Activated T-cell treated with anti-CD3 and anti-CD28 coated beads for 48 hours (primary cell): ENCODE results near the gene PERCC1.
"Not testable (repeated sequence)": the region's sequence is repeated elsewhere in the genome, so short reads cannot be mapped to it uniquely, and the experiment has no call there.

ENCODE experiments used
- DNase-seq: peaks from one replicate; pipeline ENCODE4 v3.0.0-alpha.2; 2020; ENCODE audit warnings: low read depth

Gene PERCC1

DNA sequence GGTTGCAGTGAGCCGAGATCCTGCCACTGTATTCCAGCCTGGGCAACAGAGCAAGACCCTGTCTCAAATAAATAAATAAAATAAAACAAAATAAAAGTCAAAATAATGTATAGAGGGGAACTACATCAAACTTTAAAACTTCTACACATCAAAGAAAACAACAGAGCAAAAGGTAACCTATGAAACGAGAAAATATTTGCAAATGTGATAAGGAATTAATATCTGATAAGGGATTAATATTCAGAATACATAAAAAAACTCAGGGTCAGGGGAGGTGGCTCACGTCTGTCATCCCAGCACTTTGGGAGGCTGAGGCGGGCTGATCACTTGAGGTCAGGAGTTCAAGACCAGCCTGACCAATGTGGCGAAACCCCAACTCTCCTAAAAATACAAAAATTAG, 38.3 kb downstream of the PERCC1 start:
- DNase-seq = not testable (repeated sequence)

DNA sequence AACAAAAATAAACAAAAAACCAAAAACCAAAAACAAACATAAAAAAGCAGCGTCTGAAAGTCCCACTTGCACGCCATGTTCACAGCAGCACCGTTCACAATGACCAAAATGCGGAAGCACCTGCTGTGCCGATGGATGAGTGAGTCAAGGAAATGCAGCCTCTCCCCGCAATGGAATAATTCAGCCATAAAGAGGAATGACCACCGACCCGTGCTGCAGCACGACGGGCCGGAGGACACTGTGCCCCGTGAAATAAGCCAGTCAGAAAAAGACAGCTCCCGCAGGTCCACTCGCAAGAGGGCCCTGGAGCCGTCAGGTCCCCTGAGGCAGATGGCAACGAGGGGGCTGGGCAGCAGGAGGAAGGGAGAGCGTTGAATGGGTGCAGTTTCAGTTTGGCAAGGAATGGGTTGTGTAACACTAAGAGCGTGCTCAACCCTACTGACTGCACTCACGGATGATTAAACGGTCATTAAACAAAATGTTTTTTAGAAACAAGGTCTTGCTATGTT, 38.9 kb downstream of the PERCC1 start:
- no peak for DNase-seq

DNA sequence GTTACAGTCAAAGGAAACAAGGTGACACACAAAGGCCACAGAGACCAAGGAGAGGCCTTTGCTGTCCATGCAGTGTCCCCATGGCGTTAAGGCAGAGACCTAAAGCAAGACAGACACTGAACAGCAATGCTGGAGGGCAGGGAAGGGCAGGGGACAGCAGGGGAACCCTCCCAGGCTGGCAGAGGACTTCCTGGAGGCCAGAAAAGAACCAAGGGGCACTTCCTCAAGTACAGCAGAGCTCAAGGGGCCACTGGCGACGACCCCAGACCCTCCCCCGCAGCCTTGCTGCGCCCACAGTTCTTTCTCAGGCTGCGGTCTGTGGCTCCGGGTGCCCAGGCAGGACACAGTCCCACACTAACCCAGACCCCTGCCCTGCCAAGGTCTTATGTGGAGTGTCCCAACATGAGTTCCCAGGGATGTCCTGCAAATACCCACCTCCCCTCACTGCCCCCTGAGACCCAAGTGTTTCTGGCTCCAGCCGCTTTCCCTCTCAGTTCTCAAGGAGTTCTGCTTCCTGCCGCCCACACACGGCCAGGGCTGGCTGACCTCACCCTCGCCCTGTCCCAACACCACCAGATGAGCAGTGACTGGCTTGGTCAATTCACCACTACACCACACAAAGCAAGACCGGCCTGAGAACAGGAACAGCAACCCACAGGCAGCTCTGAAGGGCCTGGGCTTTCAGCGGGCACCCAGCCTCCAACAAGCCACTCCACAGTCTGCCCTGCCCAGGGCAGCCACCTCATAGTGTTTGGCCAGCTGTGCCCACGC, 39.8 kb downstream of the PERCC1 start:
- DNase-seq = no peak

DNA sequence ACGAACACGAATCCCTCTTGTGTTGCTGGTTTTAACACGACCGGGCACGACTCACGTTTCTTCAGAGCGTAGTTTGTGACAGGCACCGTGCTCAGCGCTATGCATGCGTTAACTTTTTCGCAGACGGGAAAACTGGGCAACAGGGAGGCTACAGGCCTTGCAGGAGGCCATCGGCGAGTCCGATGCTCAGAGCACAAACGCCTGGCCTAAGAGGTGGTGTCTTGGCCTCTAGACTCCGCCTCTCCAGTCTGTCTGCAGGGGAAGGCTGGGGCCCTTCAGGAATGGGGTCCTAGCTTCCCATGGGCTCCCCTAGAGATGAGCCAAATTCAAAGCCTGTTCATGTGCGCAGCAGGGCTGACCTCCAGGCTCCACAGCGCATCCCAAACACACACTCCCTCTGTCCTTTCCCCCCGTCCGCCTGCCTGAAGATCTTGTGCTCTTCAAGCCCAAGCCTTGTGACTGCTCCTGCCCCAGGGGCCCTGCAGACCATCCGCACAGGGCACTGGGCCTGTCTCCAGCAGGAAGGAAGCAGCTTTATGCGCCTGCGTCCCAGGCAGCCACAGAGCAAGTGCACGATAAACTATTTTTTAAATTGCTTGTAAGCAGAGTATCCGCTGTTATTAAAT, 40.8 kb downstream of the PERCC1 start:
- no peak for DNase-seq

GRCh38 chr16:1472974-1473373, 42.1 kb downstream of the PERCC1 start:
- no peak for DNase-seq

- no peak for DNase-seq
Observed at GRCh38 chr16:1474082-1474795, 43.4 kb downstream of the PERCC1 start.

GRCh38 chr16:1474796-1475551, 44.1 kb downstream of the PERCC1 start, which contains the start of gene CLCN7:
CLCN7 (minus strand) TSS chr16:1475028; CDS start chr16:1474974, 54 bp downstream.
- DNase-seq = peak; percentile 89

DNA sequence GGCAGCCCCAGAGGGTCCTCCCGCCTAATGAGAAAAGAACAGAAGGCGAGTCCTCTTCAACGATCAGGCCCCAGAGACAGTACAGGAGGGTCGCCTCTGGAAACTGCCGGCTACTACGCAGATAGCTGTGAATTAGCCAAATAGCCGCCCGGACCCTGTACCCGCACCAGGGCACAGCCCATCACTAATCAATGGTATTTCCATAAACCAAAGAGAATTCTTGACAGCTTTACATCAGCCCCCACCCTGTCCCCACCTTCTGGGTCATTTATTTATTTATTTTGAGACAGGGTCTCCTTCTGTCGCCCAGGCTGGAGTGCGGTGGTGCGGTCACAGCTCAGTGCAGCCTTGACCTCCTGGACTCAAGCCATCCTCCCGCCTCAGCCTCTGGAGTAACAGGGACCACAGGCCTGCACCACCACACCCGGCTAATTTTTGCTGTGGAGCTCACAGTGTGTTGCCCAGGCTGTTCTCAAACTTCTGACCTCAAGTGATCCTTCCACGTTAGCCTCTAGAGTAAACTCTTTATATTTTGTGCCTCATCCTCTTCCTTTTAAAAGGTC, 44.8 kb downstream of the PERCC1 start:
- DNase-seq = no peak

- DNase-seq = no peak
Observed at GRCh38 chr16:1477033-1477432, 46.2 kb downstream of the PERCC1 start.

- not testable (repeated sequence) for DNase-seq
Observed at GRCh38 chr16:1478937-1479336, 48.1 kb downstream of the PERCC1 start.

DNA sequence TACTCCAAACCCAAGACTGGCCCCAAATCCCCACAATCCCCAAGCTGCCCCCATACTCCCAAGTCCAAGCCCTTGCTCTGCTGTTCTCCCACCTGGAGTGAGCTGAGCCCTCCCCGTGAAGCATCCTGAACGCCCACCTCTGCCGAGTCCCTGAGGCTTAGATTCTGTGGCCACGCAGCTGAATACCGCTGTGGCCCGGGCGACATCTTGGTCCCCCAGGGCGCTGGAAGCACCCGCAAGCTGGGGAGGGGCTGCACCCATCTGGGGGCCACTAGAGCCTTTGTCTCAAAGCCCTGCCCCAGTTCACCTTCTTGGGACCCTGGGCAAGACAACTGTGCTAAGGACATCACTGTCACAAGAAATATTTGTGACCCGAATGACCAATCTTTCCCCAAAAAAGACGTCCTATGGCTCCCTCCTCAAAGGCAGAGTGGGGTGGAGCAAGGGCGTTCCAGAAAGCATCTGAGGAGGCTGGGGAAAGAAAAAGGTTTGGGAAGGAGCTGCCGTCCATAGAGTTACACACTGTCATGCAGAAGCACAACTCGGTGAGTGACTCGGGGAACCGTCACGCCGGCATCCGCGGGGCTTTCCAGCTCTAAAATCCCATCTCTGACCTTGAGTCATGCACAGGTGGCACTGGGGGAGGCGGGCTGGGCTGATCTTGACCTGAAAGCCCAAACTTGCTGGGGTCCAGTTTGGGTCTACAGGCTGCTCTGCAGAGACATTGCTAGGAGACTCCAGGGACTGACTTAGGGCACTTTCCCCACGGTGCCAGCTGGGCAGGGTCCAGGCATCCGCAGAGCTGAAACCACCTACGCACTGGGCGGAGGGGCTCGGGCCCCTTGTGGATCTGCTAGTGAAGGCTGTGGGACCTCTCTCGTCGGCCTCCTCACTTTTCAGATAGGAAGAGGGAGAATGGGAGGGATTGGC, 51.3 kb downstream of the PERCC1 start:
- DNase-seq = no peak
